Activated CD4-positive, alpha-beta T cell treated with anti-CD3 and anti-CD28 coated beads, Interleukin-2, Interleukin-4, amounts not matched to agents 100 ng/mL and 50 ng/mL, durations not matched to agents 16 hours and 8 hours (primary cell): ENCODE measurements around the gene CAMSAP1.

Experiments
- DNase-seq: peaks from one replicate; pipeline ENCODE4 v3.0.0-alpha.2; 2020; ENCODE audit warnings: low spot score

CAMSAP1 gene

GRCh38 chr9:135939351-135940265 is 32.3 kb upstream of the CAMSAP1 start:
- DNase-seq, result peak; percentile 52

- no peak for DNase-seq
Measured at GRCh38 chr9:135937521-135938489, 30.5 kb upstream of the CAMSAP1 start.

DNA sequence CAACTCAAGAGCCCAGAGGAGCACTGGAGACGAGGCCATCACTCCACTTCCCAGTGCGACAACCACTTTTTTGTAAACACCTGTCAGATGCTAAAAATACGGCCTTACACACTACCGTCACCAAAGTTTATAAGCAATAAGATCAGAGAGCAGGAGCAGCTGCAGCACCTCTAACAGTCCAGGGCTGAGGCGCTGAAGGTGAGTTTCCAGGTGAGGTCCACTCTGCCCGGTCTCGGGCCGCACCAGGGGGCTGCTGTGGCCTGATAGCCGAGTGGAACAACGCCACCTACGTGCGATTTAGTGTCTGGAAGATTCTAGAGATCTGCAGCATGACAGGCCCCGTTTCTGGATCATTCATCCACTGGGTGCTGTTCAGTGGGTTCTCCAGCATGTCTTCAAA is 25.8 kb upstream of the CAMSAP1 start:
- DNase-seq, result no peak

- no peak for DNase-seq
Measured at GRCh38 chr9:135932656-135933055, 25.3 kb upstream of the CAMSAP1 start.

- no peak for DNase-seq
Measured at GRCh38 chr9:135931349-135931820, 24.0 kb upstream of the CAMSAP1 start.

- DNase-seq, result no peak
Measured at GRCh38 chr9:135930446-135931345, 23.4 kb upstream of the CAMSAP1 start.

GRCh38 chr9:135929656-135930445 is 22.5 kb upstream of the CAMSAP1 start:
- DNase-seq, result no peak

GRCh38 chr9:135928731-135929655 is 21.6 kb upstream of the CAMSAP1 start:
- no peak for DNase-seq

GRCh38 chr9:135928074-135928730 is 20.9 kb upstream of the CAMSAP1 start:
- DNase-seq, result no peak

DNA sequence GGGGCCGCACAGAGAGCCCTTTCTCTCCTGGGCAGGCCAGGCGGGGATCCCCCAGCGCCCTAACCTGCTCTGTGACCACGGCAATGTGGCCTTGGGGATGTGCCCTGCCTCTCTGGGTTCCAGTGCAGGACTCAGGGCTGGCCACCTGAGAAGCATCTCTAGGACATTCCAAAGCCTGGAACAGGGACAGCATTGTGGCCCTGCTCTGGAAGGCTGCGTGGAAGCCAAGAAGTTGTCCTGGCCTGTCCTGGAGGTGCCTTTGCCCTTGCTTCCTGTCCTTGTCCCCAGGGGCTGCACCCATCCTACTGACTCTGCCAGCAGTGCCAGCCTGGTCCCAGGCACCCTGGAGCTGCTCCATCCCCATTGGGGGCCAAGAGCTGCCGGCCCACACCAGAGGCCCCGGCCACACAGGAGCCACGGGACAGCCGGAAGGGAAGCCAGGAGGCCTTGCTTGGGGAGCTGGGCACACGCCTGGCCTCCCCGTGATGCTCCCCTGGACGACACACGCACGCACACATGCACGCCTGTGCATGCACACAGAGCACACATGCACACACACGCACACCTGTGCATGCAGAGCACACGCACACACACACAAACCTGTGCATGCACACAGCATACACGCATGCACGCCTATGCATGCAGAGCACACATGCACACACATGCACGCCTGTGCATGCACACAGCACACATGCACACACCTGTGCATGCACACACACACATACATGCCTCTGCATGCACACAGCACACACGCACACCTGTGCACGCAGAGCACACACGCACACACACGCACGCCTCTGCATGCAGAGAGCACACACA is 20.1 kb upstream of the CAMSAP1 start:
- no peak for DNase-seq

- DNase-seq, result peak; percentile 92
Measured at GRCh38 chr9:135926402-135927194, 19.3 kb upstream of the CAMSAP1 start.

- DNase-seq, result peak; percentile 80
Measured at GRCh38 chr9:135925496-135926133, 18.3 kb upstream of the CAMSAP1 start.

DNA sequence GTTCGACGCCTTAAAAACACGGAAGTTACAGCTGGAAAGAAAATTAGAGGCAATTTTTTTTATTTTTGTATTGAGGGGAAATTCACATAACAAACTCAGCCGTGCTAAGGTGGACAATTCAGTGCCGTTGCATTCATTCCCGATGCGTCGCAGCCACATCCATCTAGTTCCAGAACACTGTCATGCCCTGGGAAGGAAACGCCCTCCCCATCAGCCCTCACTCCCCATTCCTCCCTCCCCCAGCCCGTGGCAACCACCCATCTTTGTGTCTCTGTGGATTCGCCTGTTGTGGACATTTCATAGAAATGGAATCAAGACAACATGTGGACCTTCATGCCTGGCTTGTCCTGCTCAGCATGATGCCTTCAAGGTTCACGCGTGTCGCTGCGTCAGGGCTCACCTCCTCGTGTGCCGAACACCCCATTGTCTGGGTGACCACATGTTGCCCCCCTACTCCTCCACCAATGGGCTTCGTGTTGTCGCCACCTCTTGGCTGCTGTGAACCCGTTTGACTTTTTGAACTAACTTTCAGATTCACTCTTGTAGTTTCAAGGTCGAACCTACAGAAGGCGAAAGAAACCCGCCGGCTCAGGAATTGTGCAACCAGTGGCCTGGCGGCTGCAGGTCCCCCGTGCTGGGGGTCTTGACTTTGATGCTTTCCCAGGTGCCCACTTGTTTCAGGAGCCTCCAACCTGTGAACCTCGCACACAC is 17.4 kb upstream of the CAMSAP1 start:
- DNase-seq, result peak; percentile 30

- no peak for DNase-seq
Measured at GRCh38 chr9:135923508-135923907, 16.2 kb upstream of the CAMSAP1 start.

DNA sequence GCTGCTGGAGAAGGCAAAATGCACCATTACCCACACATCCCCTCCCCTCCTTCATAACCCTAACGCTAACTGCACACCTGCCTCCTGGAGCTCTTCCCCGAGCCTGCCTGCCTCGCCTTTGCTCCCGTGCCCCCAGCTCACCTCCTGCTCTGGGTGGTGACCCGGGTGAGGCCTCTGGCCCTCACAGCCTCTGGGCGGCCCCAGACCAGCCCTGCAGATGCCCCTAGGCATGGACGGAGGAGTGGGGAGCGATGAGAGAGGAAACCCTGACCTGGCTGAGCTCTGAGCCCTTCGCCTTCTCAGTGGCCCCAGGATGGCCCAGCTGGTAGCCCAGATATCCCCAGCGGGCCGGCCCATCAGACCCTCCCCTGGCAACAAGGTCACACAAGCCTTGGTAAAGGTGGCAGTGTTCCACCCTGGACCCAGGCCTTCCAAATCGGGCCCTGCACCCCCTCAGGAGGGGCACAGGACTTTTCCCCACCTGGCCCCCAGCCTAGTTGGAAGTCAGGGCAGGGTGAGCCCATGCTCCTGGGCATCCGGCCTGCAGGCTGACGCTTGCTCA is 14.5 kb upstream of the CAMSAP1 start:
- no peak for DNase-seq
